Measurements from ENCODE around the gene JUND.

The JUND gene

GRCh38 chr19:18266771-18267686 lies 14.4 kb downstream of the JUND start:
- no peak for DNase-seq

- DNase-seq, result no peak
Measured at GRCh38 chr19:18265582-18265981, 15.8 kb downstream of the JUND start.

- DNase-seq, result no peak
Measured at GRCh38 chr19:18264971-18265540, 16.4 kb downstream of the JUND start.

- DNase-seq, result no peak
Measured at GRCh38 chr19:18264137-18264854, 17.1 kb downstream of the JUND start.

GRCh38 chr19:18263324-18264136 lies 17.9 kb downstream of the JUND start:
- DNase-seq, result no peak

- no peak for DNase-seq
Measured at GRCh38 chr19:18262917-18263316, 18.5 kb downstream of the JUND start.

GRCh38 chr19:18262144-18262543 lies 19.3 kb downstream of the JUND start:
- peak in 1 of 3 donors; percentile 11 for DNase-seq

GRCh38 chr19:18261474-18261873 lies 19.9 kb downstream of the JUND start:
- peak in 2 of 3 donors; percentile 47 to 50 for DNase-seq

- peak; percentile 37 to 51 (median 38) for DNase-seq
Measured at GRCh38 chr19:18259893-18260292, 21.5 kb downstream of the JUND start.

GRCh38 chr19:18257503-18258470 lies 23.6 kb downstream of the JUND start:
- DNase-seq, result no peak

- DNase-seq, result peak in 1 of 3 donors; percentile 10
Measured at GRCh38 chr19:18254546-18255503, 26.6 kb downstream of the JUND start.

- peak in 1 of 3 donors; percentile 63 for DNase-seq
Measured at GRCh38 chr19:18253716-18254115, 27.7 kb downstream of the JUND start.

GRCh38 chr19:18253130-18253529 lies 28.3 kb downstream of the JUND start:
- DNase-seq, result no peak

- DNase-seq, result no peak
Measured at GRCh38 chr19:18252370-18252717, 29.1 kb downstream of the JUND start.

GRCh38 chr19:18251587-18252369 lies 29.6 kb downstream of the JUND start:
- DNase-seq, result peak; percentile 76 to 83 (median 80)

GRCh38 chr19:18249834-18250233 lies 31.6 kb downstream of the JUND start:
- no peak for DNase-seq

- no peak for DNase-seq
Measured at GRCh38 chr19:18245297-18245696, 36.1 kb downstream of the JUND start.

GRCh38 chr19:18239303-18239702 lies 42.1 kb downstream of the JUND start:
- DNase-seq, result peak in 1 of 3 donors; percentile 34

GRCh38 chr19:18234194-18234593 lies 47.2 kb downstream of the JUND start:
- no peak for DNase-seq

All from suppressor macrophage treated with lipopolysaccharide for 1 hour (primary cell).